DOHH2 (cell line): ENCODE measurements around the gene PHACTR1.

Experiments used
- CTCF ChIP-seq: fragments of 200-600 bp; sonication (generic); IDR thresholded peaks from one replicate; pipeline ENCODE4 v1.5.1; 2014; ENCODE audit warnings: antibody characterized with exemption, mild to moderate bottlenecking, low read depth, low read length; ENCODE audit not compliant: poor library complexity, severe bottlenecking
- EZH2phosphoT487 ChIP-seq: fragments of 200-600 bp; sonication (generic); IDR thresholded peaks from 2 replicates; pipeline ENCODE4 v1.6.1; 2017; ENCODE audit warnings: borderline replicate concordance, mild to moderate bottlenecking, antibody characterized with exemption, low read length, moderate library complexity, mixed read lengths

GRCh38 chr6:12987783-12988182, 271.2 kb downstream of the PHACTR1 start:
- TF ChIP-seq CTCF: no peak
- no peak for TF ChIP-seq EZH2phosphoT487
